Skeletal muscle tissue (tissue), 4 donors: ENCODE measurements around the gene TWIST1. TPM values are rescaled to one million over a fixed set of nuclear protein-coding genes. Genes with fewer than 3 reads are reported as not detected.
A peak's percentile ranks its signal among the peaks of the same experiment; 100 is the strongest.

Experiments used
- H3K27ac ChIP-seq: one replicate; pipeline ENCODE4 v1.7.0; 2013; ENCODE audit warnings: mild to moderate bottlenecking, low read depth, low read length, inconsistent platforms
- H3K27me3 ChIP-seq, 3 donors: one replicate each; pipeline ENCODE4 v1.7.0; 2013; ENCODE audit warnings: low read length in 3 of 3; ENCODE audit not compliant: control insufficient read depth in 3 of 3, insufficient read depth in 3 of 3
- H3K36me3 ChIP-seq, 3 donors: one replicate each; pipeline ENCODE4 v1.7.0; 2013; ENCODE audit warnings: low read length in 3 of 3; ENCODE audit not compliant: control insufficient read depth in 3 of 3, insufficient read depth in 3 of 3
- H3K4me1 ChIP-seq, 3 donors: one replicate each; pipeline ENCODE4 v1.7.0; 2013; ENCODE audit warnings: low read length in 3 of 3, mild to moderate bottlenecking in 3 of 3; ENCODE audit not compliant: control insufficient read depth in 3 of 3, insufficient read depth in 3 of 3
- H3K4me3 ChIP-seq, 3 donors: one replicate each; pipeline ENCODE4 v1.7.0; 2013; ENCODE audit warnings: low read length in 3 of 3
- H3K9ac ChIP-seq, 3 donors: one replicate each; pipeline ENCODE4 v1.7.0; 2013; ENCODE audit warnings: low read length in 3 of 3, mild to moderate bottlenecking in 3 of 3, moderate library complexity in 2 of 3, low read depth in 1 of 3
- H3K9me3 ChIP-seq, 3 donors: one replicate each; pipeline ENCODE4 v1.7.0; 2013; ENCODE audit warnings: low read length in 3 of 3; ENCODE audit not compliant: control insufficient read depth in 3 of 3
- total RNA-seq: library from RNA; depleted of rRNA; stranded (reverse); fragments of >200 nt; gene quantifications from one replicate; pipeline ENCODE4 v1.2.3, GENCODE V29; 2014
- donor health status: Osteomylitis.

The TWIST1 gene
- total RNA-seq, 1 donor from 2014 or later: 12.0 TPM

GRCh38 chr7:19128856-19129255 lies 11.4 kb upstream of the TWIST1 start:
- Histone ChIP-seq H3K9me3 (no peaks in the 10 kb centered on the region), H3K27me3 (peaks cover 0 to 8% (median 5%) of the 10 kb centered on the region in 3 donors), H3K27ac (no peak overlapping the region), H3K4me3 (no peak overlapping the region), H3K4me1 (no peaks in the 10 kb centered on the region), H3K36me3 (no peaks in the 10 kb centered on the region), H3K9ac (no peak overlapping the region)

GRCh38 chr7:19121977-19122588 lies 4.6 kb upstream of the TWIST1 start:
- Histone ChIP-seq H3K9ac (no peak overlapping the region), H3K4me1 (peaks cover 0 to 7% (median 5%) of the 10 kb centered on the region in 3 donors), H3K36me3 (no peaks in the 10 kb centered on the region), H3K27me3 (peaks cover 34 to 51% (median 50%) of the 10 kb centered on the region in 3 donors), H3K4me3 (no peak overlapping the region), H3K27ac (no peak overlapping the region), H3K9me3 (no peaks in the 10 kb centered on the region)

- Histone ChIP-seq H3K27me3 (peaks cover 43 to 60% (median 57%) of the 10 kb centered on the region in 3 donors), H3K9ac (no peak overlapping the region), H3K36me3 (no peaks in the 10 kb centered on the region)
Observed at GRCh38 chr7:19119870-19120486, 2.5 kb upstream of the TWIST1 start.

GRCh38 chr7:19119372-19119771 lies 1.9 kb upstream of the TWIST1 start:
- H3K9me3 ChIP-seq: no peaks in the 10 kb centered on the region
- H3K36me3 ChIP-seq: no peaks in the 10 kb centered on the region
- no peak overlapping the region for H3K27ac ChIP-seq
- H3K4me3 ChIP-seq: no peak overlapping the region
- no peak overlapping the region for H3K9ac ChIP-seq
- H3K4me1 ChIP-seq: peaks cover 5 to 13% (median 13%) of the 10 kb centered on the region in 3 donors
- H3K27me3 ChIP-seq: peaks cover 43 to 65% (median 61%) of the 10 kb centered on the region in 3 donors

More at GRCh38 chr7:19119870-19120486, 2.5 kb upstream of the TWIST1 start:
- no peak overlapping the region for H3K4me3 ChIP-seq
- H3K4me1 ChIP-seq: peaks cover 5 to 13% (median 13%) of the 10 kb centered on the region in 3 donors
- no peak overlapping the region for H3K27ac ChIP-seq
- H3K9me3 ChIP-seq: no peaks in the 10 kb centered on the region

GRCh38 chr7:19118636-19119371 lies 1.4 kb upstream of the TWIST1 start:
- peaks cover 47 to 65% (median 64%) of the 10 kb centered on the region in 3 donors for H3K27me3 ChIP-seq
- H3K9ac ChIP-seq: no peak overlapping the region
- H3K27ac ChIP-seq: no peak overlapping the region
- no peak overlapping the region for H3K4me3 ChIP-seq
- no peaks in the 10 kb centered on the region for H3K9me3 ChIP-seq
- peaks cover 5 to 13% (median 13%) of the 10 kb centered on the region in 3 donors for H3K4me1 ChIP-seq
- H3K36me3 ChIP-seq: no peaks in the 10 kb centered on the region

GRCh38 chr7:19117870-19118608 lies 603 bp upstream of the TWIST1 start:
- Histone ChIP-seq H3K27ac (no peak overlapping the region), H3K27me3 (peaks cover 52 to 70% (median 64%) of the 10 kb centered on the region in 3 donors)

GRCh38 chr7:19116121-19117090 lies 1.0 kb downstream of the TWIST1 start:
- Histone ChIP-seq H3K9me3 (no peaks in the 10 kb centered on the region), H3K27me3 (peaks cover 64 to 80% (median 75%) of the 10 kb centered on the region in 3 donors), H3K36me3 (no peaks in the 10 kb centered on the region), H3K4me1 (peaks cover 5 to 13% (median 13%) of the 10 kb centered on the region in 3 donors), H3K4me3 (peak overlapping the region; percentile 64 to 77 (median 71)), H3K9ac (peak overlapping the region; percentile 7 to 57 (median 32)), H3K27ac (no peak overlapping the region)

More at GRCh38 chr7:19117870-19118608, 603 bp upstream of the TWIST1 start:
- Histone ChIP-seq H3K36me3 (no peaks in the 10 kb centered on the region), H3K9me3 (no peaks in the 10 kb centered on the region), H3K4me3 (peak overlapping the region; percentile 49 to 59 (median 57)), H3K4me1 (peaks cover 5 to 13% (median 13%) of the 10 kb centered on the region in 3 donors), H3K9ac (no peak overlapping the region)

GRCh38 chr7:19114551-19114855 lies 2.9 kb downstream of the TWIST1 start:
- Histone ChIP-seq H3K27ac (no peak overlapping the region), H3K36me3 (no peaks in the 10 kb centered on the region), H3K4me1 (peaks cover 5 to 13% (median 13%) of the 10 kb centered on the region in 3 donors), H3K4me3 (no peak overlapping the region), H3K9ac (no peak overlapping the region), H3K9me3 (no peaks in the 10 kb centered on the region), H3K27me3 (peaks cover 65 to 80% (median 77%) of the 10 kb centered on the region in 3 donors)
